GM18519 (cell line): ENCODE results near the gene EPO.
A peak's percentile ranks its signal among the peaks of the same experiment; 100 is the strongest.
"Not testable (repeated sequence)": the region's sequence is repeated elsewhere in the genome, so short reads cannot be mapped to it uniquely, and the experiment has no call there.

Source experiments
- ATAC-seq: cut with Tn5 transposase; IDR thresholded peaks from one replicate; pipeline ENCODE4 v1.9.1; 2021; ENCODE audit warnings: mild to moderate bottlenecking, moderate library complexity; ENCODE audit not compliant: unreplicated experiment, low FRiP score

Gene EPO

GRCh38 chr7:100701089-100701488 lies 19.2 kb upstream of the EPO start:
- ATAC-seq, result not testable (repeated sequence)

- ATAC-seq, result peak; percentile 51
These were observed 14.9 kb upstream of the EPO start for GRCh38 chr7:100705320-100705752.

DNA sequence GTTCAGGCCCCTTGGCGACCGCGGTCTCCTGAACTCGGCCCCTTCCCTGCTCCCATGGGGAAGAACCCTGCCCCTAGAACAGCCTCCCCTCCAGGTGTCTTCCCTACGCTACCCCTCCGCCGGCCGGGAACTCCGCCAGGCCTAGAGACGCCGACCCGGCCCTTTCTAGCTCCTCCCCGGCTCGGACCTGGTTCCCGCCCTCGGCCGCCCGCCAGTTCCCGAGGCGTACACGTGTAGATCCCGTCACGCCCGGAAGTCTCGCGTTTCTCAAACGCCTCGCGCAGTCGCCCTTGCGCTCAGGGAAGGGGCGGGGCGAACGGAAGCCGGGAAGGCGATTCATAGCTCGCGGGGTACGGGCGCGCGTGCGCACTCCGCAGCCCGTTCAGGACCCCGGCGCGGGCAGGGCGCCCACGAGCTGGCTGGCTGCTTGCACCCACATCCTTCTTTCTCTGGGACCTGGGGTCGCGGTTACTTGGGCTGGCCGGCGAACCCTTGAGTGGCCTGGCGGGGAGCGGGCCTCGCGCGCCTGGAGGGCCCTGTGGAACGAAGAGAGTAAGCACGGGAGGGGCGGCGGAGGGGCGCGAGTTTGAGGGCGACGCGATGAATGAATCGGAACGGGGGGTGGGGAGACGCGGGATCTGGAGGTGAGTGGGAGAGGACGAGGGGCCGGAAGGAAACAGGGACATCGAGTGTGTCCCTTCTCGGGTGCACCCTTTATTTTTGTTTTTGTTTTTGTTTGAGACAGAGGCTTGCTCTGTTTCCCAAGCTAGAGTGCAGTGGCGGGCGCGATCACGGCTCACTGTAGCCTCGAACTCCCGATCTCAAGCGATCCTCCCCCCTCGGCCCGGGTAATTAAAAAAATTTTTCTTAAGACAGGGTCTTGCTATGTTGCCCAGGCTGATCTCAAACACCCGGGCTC lies 14.3 kb upstream of the EPO start, which contains the start of gene POP7:
Gene POP7 (plus strand): TSS at position 369 of the 919 bp plus-strand sequence. CDS start 710 bp downstream, outside the sequence.
- peak; percentile 67 for ATAC-seq

DNA sequence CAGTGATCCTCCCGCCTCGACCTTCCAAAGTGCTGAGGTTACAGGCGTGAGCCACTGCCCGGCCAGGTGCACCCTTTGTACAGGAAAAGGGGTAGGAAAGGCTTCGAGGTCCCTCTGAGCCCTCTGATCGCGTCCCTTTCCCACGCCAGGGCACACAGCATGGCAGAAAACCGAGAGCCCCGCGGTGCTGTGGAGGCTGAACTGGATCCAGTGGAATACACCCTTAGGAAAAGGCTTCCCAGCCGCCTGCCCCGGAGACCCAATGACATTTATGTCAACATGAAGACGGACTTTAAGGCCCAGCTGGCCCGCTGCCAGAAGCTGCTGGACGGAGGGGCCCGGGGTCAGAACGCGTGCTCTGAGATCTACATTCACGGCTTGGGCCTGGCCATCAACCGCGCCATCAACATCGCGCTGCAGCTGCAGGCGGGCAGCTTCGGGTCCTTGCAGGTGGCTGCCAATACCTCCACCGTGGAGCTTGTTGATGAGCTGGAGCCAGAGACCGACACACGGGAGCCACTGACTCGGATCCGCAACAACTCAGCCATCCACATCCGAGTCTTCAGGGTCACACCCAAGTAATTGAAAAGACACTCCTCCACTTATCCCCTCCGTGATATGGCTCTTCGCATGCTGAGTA lies 13.5 kb upstream of the EPO start:
- ATAC-seq, result no peak

DNA sequence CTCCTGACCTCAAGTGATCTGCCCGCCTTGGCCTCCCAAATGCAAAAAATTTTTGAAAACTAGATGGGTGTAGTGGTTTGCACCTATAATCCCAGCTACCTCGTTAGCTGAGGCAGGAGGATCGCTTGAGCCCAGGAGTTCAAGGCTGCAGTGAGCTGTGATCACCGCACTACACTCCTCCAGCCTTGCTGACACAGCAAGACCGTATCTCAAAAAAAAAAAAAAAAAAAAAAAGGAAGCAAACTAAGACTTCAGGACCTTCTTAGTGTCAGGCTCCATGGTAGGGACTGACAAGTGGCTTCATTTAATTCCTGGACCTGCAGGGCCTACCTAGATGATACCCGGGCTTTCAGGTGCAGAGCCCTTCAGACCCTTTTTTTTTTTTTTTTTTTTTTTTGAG lies 11.9 kb upstream of the EPO start:
- ATAC-seq, result no peak

- ATAC-seq, result no peak
These were observed 9.8 kb upstream of the EPO start for GRCh38 chr7:100710452-100710851.

DNA sequence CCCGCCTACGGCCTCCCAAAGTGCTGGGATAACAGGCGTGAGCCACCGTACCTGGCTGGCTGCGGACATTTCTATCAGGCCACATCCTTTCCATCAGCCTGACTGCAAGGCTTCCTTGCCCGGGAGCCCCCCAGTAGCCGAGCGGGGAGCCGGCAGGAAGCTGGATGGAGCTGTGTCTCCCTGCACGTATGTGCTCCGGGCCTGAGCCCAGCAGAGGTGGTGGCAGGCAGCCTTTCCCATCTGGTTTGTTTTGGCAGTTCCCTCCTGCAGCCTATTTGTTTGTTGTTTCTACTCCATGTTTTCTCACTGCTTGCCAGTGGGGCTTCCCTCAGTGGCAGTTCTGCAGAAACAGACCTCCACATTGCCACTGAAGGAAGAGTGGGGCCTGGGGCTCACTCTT lies 8.9 kb upstream of the EPO start:
- no peak for ATAC-seq

GRCh38 chr7:100714725-100715124 lies 5.5 kb upstream of the EPO start:
- ATAC-seq, result no peak

GRCh38 chr7:100717073-100717472 lies 3.2 kb upstream of the EPO start:
- ATAC-seq, result not testable (repeated sequence)

GRCh38 chr7:100719523-100720278 lies 567 bp upstream of the EPO start:
- ATAC-seq, result no peak

- ATAC-seq, result no peak
These were observed 620 bp downstream of the EPO start for GRCh38 chr7:100720671-100721504.

DNA sequence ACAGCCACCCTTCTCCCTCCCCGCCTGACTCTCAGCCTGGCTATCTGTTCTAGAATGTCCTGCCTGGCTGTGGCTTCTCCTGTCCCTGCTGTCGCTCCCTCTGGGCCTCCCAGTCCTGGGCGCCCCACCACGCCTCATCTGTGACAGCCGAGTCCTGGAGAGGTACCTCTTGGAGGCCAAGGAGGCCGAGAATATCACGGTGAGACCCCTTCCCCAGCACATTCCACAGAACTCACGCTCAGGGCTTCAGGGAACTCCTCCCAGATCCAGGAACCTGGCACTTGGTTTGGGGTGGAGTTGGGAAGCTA lies 1.2 kb downstream of the EPO start:
- ATAC-seq, result no peak

DNA sequence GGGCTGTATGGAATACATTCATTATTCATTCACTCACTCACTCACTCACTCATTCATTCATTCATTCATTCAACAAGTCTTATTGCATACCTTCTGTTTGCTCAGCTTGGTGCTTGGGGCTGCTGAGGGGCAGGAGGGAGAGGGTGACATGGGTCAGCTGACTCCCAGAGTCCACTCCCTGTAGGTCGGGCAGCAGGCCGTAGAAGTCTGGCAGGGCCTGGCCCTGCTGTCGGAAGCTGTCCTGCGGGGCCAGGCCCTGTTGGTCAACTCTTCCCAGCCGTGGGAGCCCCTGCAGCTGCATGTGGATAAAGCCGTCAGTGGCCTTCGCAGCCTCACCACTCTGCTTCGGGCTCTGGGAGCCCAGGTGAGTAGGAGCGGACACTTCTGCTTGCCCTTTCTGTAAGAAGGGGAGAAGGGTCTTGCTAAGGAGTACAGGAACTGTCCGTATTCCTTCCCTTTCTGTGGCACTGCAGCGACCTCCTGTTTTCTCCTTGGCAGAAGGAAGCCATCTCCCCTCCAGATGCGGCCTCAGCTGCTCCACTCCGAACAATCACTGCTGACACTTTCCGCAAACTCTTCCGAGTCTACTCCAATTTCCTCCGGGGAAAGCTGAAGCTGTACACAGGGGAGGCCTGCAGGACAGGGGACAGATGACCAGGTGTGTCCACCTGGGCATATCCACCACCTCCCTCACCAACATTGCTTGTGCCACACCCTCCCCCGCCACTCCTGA lies 2.4 kb downstream of the EPO start:
- ATAC-seq, result no peak

GRCh38 chr7:100723732-100724275 lies 3.5 kb downstream of the EPO start:
- ATAC-seq, result no peak

GRCh38 chr7:100724364-100724763 lies 4.1 kb downstream of the EPO start:
- ATAC-seq, result not testable (repeated sequence)

DNA sequence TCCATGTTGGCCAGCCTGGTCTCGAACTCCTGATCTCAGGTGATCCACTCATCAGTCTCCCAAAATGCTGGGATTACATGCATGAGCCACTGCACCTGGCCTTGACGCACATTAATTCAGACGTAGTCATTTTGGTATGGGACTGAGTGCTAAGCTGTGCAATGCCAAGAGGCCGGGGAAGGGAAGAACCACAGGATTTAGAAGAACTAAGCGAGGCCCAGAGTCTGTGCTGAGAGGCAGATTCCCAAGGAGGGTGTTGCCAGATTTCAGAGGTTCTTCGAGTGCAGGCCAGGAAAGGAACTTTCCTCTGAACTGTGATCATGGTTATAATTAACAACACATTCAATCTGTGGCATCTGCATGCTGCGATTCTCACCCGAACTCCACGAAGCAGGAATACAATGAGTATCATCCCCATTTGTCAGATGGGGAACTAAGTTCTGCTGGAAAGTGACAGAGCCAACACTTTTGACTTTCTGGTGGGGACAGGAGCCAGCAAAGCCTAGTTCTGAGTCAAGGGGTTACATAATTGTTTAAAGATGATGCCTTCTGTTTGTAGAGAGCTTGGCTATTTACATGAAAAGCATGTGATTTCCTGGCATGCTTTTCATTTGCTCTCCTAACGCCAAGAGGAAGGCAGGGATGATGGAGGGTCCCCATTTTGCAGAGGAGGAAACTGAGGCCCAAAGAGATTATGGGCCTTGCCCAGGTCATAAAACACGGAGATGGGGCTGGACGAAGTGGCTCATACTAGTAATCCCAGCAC lies 6.9 kb downstream of the EPO start:
- ATAC-seq, result no peak

DNA sequence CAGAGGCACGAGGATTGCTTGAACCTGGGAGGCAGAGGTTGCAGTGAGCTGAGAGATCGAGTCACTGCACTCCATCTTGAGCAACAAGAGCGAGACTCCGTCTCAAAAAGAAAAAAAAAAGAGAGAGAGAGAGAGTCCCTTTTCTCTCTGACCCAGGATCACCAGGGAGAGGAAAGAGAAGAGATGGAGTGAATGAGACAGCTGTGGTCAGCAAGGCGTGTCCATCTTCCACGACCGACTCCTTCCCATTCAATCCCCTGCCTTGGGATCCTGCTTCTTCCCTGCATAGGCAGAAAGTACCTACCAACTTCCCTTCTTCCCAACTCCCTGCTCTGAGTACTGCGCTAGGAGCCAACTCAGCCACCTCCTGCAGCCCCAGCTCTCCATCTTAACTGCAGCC lies 7.9 kb downstream of the EPO start:
- no peak for ATAC-seq

GRCh38 chr7:100730136-100730800 lies 10.0 kb downstream of the EPO start:
- ATAC-seq, result no peak
